Small intestine (tissue), 7 donors: ENCODE data around the gene GPC3. TPM values are rescaled to one million over a fixed set of nuclear protein-coding genes. Genes with fewer than 3 reads are reported as not detected.

Experiments
- DNase-seq, 2 donors: peaks; one replicate each; pipeline versions ENCODE4 v3.0.0 to v3.0.0-alpha.2; 2013
- FAIRE-seq: peaks from 2 replicates; lab custom pipeline; 2012; peaks lifted over from hg19 to GRCh38; lab: Jason Lieb, UNC
- H3K27ac ChIP-seq, 3 donors: one replicate each; pipeline ENCODE4 v1.5.1; 2013; ENCODE audit warnings: low read length in 2 of 3, mild to moderate bottlenecking in 2 of 3, control low read depth in 1 of 3, inconsistent platforms in 1 of 3, low read depth in 1 of 3, moderate library complexity in 1 of 3
- H3K27me3 ChIP-seq, 3 donors: one replicate each; pipeline ENCODE4 v1.6.1; 2013; ENCODE audit warnings: low read length in 3 of 3, inconsistent platforms in 1 of 3; ENCODE audit not compliant: control insufficient read depth in 3 of 3, insufficient read depth in 3 of 3
- H3K36me3 ChIP-seq, 3 donors: one replicate each; pipeline ENCODE4 v1.6.1; 2013; ENCODE audit warnings: low read length in 3 of 3, inconsistent platforms in 1 of 3, low read depth in 1 of 3, mild to moderate bottlenecking in 1 of 3, moderate library complexity in 1 of 3; ENCODE audit not compliant: control insufficient read depth in 3 of 3, insufficient read depth in 2 of 3
- H3K4me1 ChIP-seq, 3 donors: one replicate each; pipeline ENCODE4 v1.6.1; 2013; ENCODE audit warnings: low read length in 2 of 3, inconsistent platforms in 1 of 3, low read depth in 1 of 3, mild to moderate bottlenecking in 1 of 3, moderate library complexity in 1 of 3; ENCODE audit not compliant: control insufficient read depth in 3 of 3, insufficient read depth in 2 of 3
- H3K4me3 ChIP-seq, 3 donors: one replicate each; pipeline ENCODE4 v1.5.1; 2013; ENCODE audit warnings: low read length in 3 of 3, control low read depth in 1 of 3, inconsistent platforms in 1 of 3, low read depth in 1 of 3, mild to moderate bottlenecking in 1 of 3, moderate library complexity in 1 of 3
- H3K9me3 ChIP-seq, 2 donors: one replicate each; pipeline ENCODE4 v1.6.1; 2013; ENCODE audit warnings: low read depth in 1 of 2, low read length in 1 of 2; ENCODE audit not compliant: control insufficient read depth in 2 of 2, insufficient read depth in 1 of 2
- WGBS, 3 donors: extraction: QIAGEN DNeasy Blood & Tissue Kit; methylation state at CpG; one replicate each; pipeline ENCODE4 v1.1.7; 2013; 5-methylcytosine and 5-hydroxymethylcytosine counted together
- polyA plus RNA-seq, 4 donors: library from polyadenylated mRNA; stranded (reverse) in 3 of 4; unstranded in 1 of 4; fragments of 200-250 nt in 3 of 4; fragments of 120-200 nt in 1 of 4; gene quantifications; one replicate each; pipeline versions ENCODE4 v1.2.1 to v1.2.3, GENCODE V29; 2013
- donor health status: healthy with polysubstance abuse.
- donor health status: control.
- donor health status: control.
- donor health status: Bipolar disorder and iron deficiency.
- donor health status: healthy.

GPC3 gene
- polyA plus RNA-seq, 4 donors, result 14.3 to 186 TPM; not detected in 2

GRCh38 chrX:133881007-133881406 lies 104.4 kb downstream of the GPC3 start:
- Histone ChIP-seq H3K27me3 (no peaks in the 10 kb centered on the region), H3K4me3 (no peak overlapping the region), H3K27ac (no peak overlapping the region), H3K36me3 (no peaks in the 10 kb centered on the region), H3K9me3 (no peaks in the 10 kb centered on the region), H3K4me1 (no peaks in the 10 kb centered on the region)
- DNase-seq (no peak), FAIRE-seq (no peak)
- 78 to 90% (median 89%) methylated on average over 4 of the region's 4 CpGs for WGBS, 3 donors

- Histone ChIP-seq H3K4me1 (no peaks in the 10 kb centered on the region), H3K9me3 (no peaks in the 10 kb centered on the region), H3K27me3 (no peaks in the 10 kb centered on the region), H3K36me3 (no peaks in the 10 kb centered on the region), H3K27ac (no peak overlapping the region), H3K4me3 (no peak overlapping the region)
- 15 to 42% (median 29%) methylated on average over 4 of the region's 4 CpGs for WGBS, 3 donors
- DNase-seq (peak in 1 of 2 donors; percentile 3), FAIRE-seq (no peak)
Measured at GRCh38 chrX:133880032-133880443, 105.4 kb downstream of the GPC3 start.

GRCh38 chrX:133878710-133879109 lies 106.7 kb downstream of the GPC3 start:
- H3K4me3 ChIP-seq, result no peak overlapping the region
- FAIRE-seq (no peak), DNase-seq (no peak)
- no peak overlapping the region for H3K27ac ChIP-seq
- H3K9me3 ChIP-seq, result no peaks in the 10 kb centered on the region
- no peaks in the 10 kb centered on the region for H3K36me3 ChIP-seq
- H3K27me3 ChIP-seq, result no peaks in the 10 kb centered on the region
- WGBS, 3 donors, result 57 to 84% (median 71%) methylated on average over 3 of the region's 3 CpGs
- no peaks in the 10 kb centered on the region for H3K4me1 ChIP-seq

- Histone ChIP-seq H3K4me1 (no peaks in the 10 kb centered on the region), H3K27ac (no peak overlapping the region), H3K4me3 (no peak overlapping the region), H3K27me3 (no peaks in the 10 kb centered on the region), H3K9me3 (no peaks in the 10 kb centered on the region), H3K36me3 (no peaks in the 10 kb centered on the region)
- DNase-seq (no peak), FAIRE-seq (no peak)
Measured at GRCh38 chrX:133876646-133877045, 108.7 kb downstream of the GPC3 start.

- Histone ChIP-seq H3K9me3 (peaks cover 0 to 10% of the 10 kb centered on the region in 2 donors), H3K4me1 (no peaks in the 10 kb centered on the region), H3K36me3 (no peaks in the 10 kb centered on the region), H3K4me3 (no peak overlapping the region), H3K27me3 (no peaks in the 10 kb centered on the region), H3K27ac (no peak overlapping the region)
- DNase-seq (no peak), FAIRE-seq (no peak)
- 79 to 92% (median 92%) methylated on average over 4 of the region's 4 CpGs for WGBS, 3 donors
Measured at GRCh38 chrX:133869270-133869669, 116.1 kb downstream of the GPC3 start.

- no peak for FAIRE-seq
- peak in 1 of 2 donors; percentile 6 for DNase-seq
- H3K27me3 ChIP-seq, result no peaks in the 10 kb centered on the region
- no peak overlapping the region for H3K27ac ChIP-seq
- 27 to 45% (median 40%) methylated on average over 1 of the region's 1 CpG for WGBS, 3 donors
- H3K4me3 ChIP-seq, result no peak overlapping the region
- H3K9me3 ChIP-seq, result peaks cover 0 to 10% of the 10 kb centered on the region in 2 donors
- no peaks in the 10 kb centered on the region for H3K4me1 ChIP-seq
- H3K36me3 ChIP-seq, result no peaks in the 10 kb centered on the region
Measured at GRCh38 chrX:133868682-133869081, 116.7 kb downstream of the GPC3 start.

GRCh38 chrX:133868250-133868649 lies 117.1 kb downstream of the GPC3 start:
- Histone ChIP-seq H3K4me1 (no peaks in the 10 kb centered on the region), H3K27ac (no peak overlapping the region), H3K27me3 (no peaks in the 10 kb centered on the region), H3K36me3 (no peaks in the 10 kb centered on the region), H3K4me3 (no peak overlapping the region), H3K9me3 (peaks cover 0 to 10% of the 10 kb centered on the region in 2 donors)
- DNase-seq, result no peak
- FAIRE-seq, result no peak

- 43 to 81% (median 76%) methylated on average over 3 of the region's 3 CpGs for WGBS, 3 donors
- H3K4me3 ChIP-seq, result no peak overlapping the region
- H3K36me3 ChIP-seq, result no peaks in the 10 kb centered on the region
- no peaks in the 10 kb centered on the region for H3K27me3 ChIP-seq
- no peak overlapping the region for H3K27ac ChIP-seq
- H3K9me3 ChIP-seq, result peaks cover 0 to 10% of the 10 kb centered on the region in 2 donors
- H3K4me1 ChIP-seq, result no peaks in the 10 kb centered on the region
- DNase-seq (no peak), FAIRE-seq (no peak)
Measured at GRCh38 chrX:133865761-133866471, 119.5 kb downstream of the GPC3 start.

GRCh38 chrX:133864236-133864635 lies 121.2 kb downstream of the GPC3 start:
- no peak overlapping the region for H3K27ac ChIP-seq
- H3K4me1 ChIP-seq, result no peaks in the 10 kb centered on the region
- DNase-seq (no peak), FAIRE-seq (no peak)
- 91 to 94% (median 92%) methylated on average over 2 of the region's 2 CpGs for WGBS, 3 donors
- peaks cover 0 to 10% of the 10 kb centered on the region in 2 donors for H3K9me3 ChIP-seq
- H3K4me3 ChIP-seq, result no peak overlapping the region
- no peaks in the 10 kb centered on the region for H3K27me3 ChIP-seq
- no peaks in the 10 kb centered on the region for H3K36me3 ChIP-seq
